Measurements from ENCODE around the gene C1QL4.
A peak's percentile ranks its signal among the peaks of the same experiment; 100 is the strongest.

C1QL4 gene

DNA sequence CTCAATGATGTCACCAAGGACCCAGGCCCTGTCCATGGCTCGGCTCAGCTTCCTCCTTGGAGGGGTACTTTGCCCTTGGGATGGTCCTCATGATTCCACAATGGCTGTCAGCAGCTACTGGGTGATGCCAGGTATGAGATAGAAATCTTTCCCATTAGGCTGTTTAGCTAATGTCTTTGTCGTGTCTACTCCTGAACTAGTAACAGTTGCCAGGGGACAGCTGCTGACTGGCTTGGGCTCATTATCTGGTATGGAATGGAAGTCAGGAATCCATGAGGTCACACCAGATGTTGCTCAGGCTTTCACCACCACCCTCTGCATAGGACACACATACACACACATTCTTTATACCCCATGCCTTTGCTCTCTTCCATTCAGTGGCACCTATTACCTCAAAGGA lies 32.8 kb downstream of the C1QL4 start:
- H3K27ac ChIP-seq: no peak overlapping the region
- TF ChIP-seq, protein P1, sequence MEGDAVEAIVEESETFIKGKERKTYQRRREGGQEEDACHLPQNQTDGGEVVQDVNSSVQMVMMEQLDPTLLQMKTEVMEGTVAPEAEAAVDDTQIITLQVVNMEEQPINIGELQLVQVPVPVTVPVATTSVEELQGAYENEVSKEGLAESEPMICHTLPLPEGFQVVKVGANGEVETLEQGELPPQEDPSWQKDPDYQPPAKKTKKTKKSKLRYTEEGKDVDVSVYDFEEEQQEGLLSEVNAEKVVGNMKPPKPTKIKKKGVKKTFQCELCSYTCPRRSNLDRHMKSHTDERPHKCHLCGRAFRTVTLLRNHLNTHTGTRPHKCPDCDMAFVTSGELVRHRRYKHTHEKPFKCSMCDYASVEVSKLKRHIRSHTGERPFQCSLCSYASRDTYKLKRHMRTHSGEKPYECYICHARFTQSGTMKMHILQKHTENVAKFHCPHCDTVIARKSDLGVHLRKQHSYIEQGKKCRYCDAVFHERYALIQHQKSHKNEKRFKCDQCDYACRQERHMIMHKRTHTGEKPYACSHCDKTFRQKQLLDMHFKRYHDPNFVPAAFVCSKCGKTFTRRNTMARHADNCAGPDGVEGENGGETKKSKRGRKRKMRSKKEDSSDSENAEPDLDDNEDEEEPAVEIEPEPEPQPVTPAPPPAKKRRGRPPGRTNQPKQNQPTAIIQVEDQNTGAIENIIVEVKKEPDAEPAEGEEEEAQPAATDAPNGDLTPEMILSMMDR (conservative IDR thresholded peaks at IDR 0.05): no peak

DNA sequence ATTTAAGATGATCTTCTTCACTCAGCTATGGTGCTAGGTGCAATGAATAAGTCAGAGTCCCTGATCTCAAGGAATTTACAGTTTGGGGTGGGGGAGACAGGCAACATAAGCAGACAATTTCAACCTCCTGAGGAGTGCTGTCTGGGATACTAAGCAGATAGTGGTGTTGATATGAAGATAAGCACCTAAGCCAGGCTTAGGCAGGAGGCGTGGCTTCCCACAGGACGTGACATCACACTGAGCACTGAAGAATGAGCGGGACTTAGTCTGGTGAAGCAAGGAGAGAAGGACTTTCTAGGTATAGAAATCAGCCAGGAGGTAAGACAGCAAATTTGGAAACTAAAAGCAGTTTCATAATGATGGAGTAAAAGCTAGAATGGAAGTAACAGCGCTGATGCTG lies 35.2 kb downstream of the C1QL4 start:
- TF ChIP-seq, protein P1 (conservative IDR thresholded peaks at IDR 0.05): no peak
- H3K27ac ChIP-seq: no peak overlapping the region

GRCh38 chr12:49298160-49298559 lies 38.8 kb downstream of the C1QL4 start:
- TF ChIP-seq, protein P1 (conservative IDR thresholded peaks at IDR 0.05): peak; percentile 25; the same call in 1 of the 2 replicates
- no peak overlapping the region for H3K27ac ChIP-seq

DNA sequence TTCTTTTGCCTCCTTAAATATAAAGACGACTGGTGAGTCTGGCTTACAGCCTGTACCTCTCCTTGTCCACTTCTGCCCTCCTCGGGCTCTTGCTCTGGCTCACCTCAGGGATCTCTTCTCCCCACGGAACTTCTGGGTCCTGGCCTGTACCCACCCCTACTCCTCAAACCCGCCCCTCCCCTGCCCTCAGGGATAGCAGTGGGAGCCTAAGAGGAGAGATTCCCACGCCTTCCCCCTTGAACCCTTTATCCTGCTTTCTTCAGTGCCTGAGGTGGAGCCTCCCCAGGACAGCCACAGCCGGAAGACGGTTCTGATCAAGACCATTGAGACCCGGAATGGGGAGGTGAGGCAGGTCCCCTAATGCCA lies 39.3 kb downstream of the C1QL4 start:
- TF ChIP-seq, protein P1 (conservative IDR thresholded peaks at IDR 0.05): no peak
- H3K27ac ChIP-seq: no peak overlapping the region; the same call in 1 of the 2 replicates

DNA sequence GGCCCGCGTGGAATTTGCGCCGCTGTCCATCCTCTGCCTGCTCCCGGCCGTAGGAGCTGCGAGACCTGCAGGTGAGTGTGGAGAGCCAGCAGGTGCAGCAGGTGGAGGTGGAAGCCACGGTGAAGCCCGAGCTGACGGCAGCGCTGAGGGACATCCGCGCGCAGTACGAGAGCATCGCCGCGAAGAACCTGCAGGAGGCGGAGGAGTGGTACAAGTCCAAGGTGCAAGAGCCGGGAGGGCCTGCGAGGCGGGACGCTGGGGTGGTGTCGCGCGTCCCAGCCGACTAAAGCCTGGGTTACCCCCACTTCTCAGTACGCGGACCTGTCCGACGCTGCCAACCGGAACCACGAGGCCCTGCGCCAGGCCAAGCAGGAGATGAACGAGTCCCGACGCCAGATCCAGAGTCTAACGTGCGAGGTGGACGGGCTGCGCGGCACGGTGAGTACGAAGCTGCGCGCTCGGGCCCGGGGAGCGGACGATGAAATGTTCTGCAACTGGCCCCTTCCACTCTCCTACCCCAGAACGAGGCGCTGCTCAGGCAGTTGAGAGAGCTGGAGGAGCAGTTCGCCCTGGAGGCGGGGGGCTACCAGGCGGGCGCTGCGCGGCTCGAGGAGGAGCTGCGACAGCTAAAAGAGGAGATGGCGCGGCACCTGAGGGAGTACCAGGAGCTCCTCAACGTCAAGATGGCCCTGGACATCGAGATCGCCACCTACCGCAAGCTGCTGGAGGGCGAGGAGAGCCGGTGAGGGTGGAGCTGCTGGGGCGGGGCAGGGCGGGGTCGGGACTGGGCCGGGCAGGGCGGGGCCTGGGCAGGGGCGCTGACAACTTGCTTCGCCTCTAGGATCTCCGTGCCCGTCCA lies 39.9 kb downstream of the C1QL4 start:
- H3K27ac ChIP-seq: no peak overlapping the region; the same call in 1 of the 2 replicates

GRCh38 chr12:49296034-49296835 lies 40.8 kb downstream of the C1QL4 start:
- H3K27ac ChIP-seq: no peak overlapping the region
- TF ChIP-seq, protein P1 (conservative IDR thresholded peaks at IDR 0.05): no peak; the same call in 1 of the 2 replicates

More for the DNA sequence above, 39.9 kb downstream of the C1QL4 start:
- TF ChIP-seq, protein P1 (conservative IDR thresholded peaks at IDR 0.05): peak; percentile 45

Data from VCaP (cell line).